Activated T-cell treated with anti-CD3 and anti-CD28 coated beads, Interleukin-2, amount 50 U/mL, for 72 hours (primary cell): ENCODE measurements around the gene ZNF420. TPM values are rescaled to one million over a fixed set of nuclear protein-coding genes. Genes with fewer than 3 reads are reported as not detected.
"Not testable (repeated sequence)": the region's sequence is repeated elsewhere in the genome, so short reads cannot be mapped to it uniquely, and the experiment has no call there.

ENCODE experiments used
- ATAC-seq, 2 donors: fragments of 150-1000 bp; cut with Tn5 transposase; replicated peaks in 1 of 2; 2 replicates each; pipeline ENCODE4 v1.10.0; 2021; ENCODE audit warnings: moderate library complexity in 2 of 2, mild to moderate bottlenecking in 1 of 2
- DNase-seq, 2 donors: peaks; one replicate each; pipeline ENCODE4 v3.0.0; 2021 to 2022; ENCODE audit warnings: mixed read lengths in 1 of 2
- H3K27ac Mint-ChIP-seq: one replicate; pipeline ENCODE4 v1.8.0; 2022; ENCODE audit warnings: mild to moderate bottlenecking, moderate library complexity, mixed read lengths
- H3K27me3 Mint-ChIP-seq: one replicate; pipeline ENCODE4 v1.8.0; 2022; ENCODE audit warnings: low read depth, mixed read lengths
- H3K36me3 Mint-ChIP-seq, 2 donors: one replicate each; pipeline ENCODE4 v1.8.0; 2022; ENCODE audit warnings: mixed read lengths in 2 of 2, mild to moderate bottlenecking in 1 of 2; ENCODE audit not compliant: insufficient read depth in 2 of 2
- H3K4me1 Mint-ChIP-seq: one replicate; pipeline ENCODE4 v1.8.0; 2022; ENCODE audit warnings: low read depth, mixed read lengths
- H3K4me3 Mint-ChIP-seq, 2 donors: one replicate each; pipeline ENCODE4 v1.8.0; 2022; ENCODE audit warnings: mild to moderate bottlenecking in 2 of 2, mixed read lengths in 2 of 2, moderate library complexity in 2 of 2
- H3K9me3 Mint-ChIP-seq, 2 donors: one replicate each; pipeline ENCODE4 v1.8.0; 2022; ENCODE audit warnings: mixed read lengths in 2 of 2
- total RNA-seq, 2 donors: library from RNA; stranded (reverse); gene quantifications; one replicate each; pipeline ENCODE4 v1.2.3, GENCODE V29; 2022

The ZNF420 gene
- total RNA-seq, 2 donors from 2014 or later: 10.6 to 12.3 TPM

DNA sequence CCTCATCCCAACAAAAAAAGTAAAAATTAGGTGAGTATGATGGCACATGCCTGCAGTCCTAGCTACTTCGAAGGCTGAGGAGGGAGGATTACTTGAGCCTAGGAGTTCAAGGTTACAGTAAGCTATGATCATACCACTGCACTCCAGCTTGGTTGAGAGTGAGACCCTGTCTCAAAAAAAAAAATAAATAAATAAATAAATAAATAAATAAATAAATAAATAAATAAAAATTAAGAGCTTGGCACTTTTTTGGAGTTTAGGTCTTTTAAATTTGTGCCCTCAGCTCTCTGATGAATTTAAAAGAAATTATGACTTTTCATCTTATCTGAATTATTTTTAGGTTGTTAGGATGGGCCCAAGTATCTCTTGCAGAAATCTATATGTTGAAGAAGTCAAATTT, 8.9 kb downstream of the ZNF420 start:
- Mint-ChIP-seq H3K4me1 (no peaks in the 10 kb centered on the region), H3K36me3 (peaks cover 33 to 77% of the 10 kb centered on the region in 2 donors), H3K27me3 (no peaks in the 10 kb centered on the region), H3K27ac (no peak overlapping the region), H3K9me3 (peaks cover 14 to 19% of the 10 kb centered on the region in 2 donors), H3K4me3 (no peak overlapping the region)
- ATAC-seq: no peak
- no peak for DNase-seq

DNA sequence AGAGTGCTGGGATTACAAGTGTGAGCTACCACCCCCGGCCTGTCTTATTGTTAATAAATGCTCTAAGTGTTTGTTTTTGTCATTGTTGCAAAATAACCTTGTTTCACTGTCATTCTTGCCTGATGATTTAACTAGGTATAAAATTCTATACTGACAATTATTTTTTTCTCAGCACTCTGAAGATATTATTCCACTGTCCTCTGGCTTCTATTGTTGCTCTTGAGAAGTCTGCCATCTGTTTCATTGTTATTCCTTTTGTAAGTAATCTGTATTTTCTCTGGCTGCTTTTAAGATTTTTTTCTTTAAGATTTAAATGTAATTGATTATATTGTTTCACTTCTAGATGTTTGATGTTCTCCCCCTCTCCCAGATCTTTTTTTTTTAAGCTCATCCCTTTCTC, 17.6 kb downstream of the ZNF420 start:
- H3K27me3 Mint-ChIP-seq: no peaks in the 10 kb centered on the region
- H3K9me3 Mint-ChIP-seq: peaks cover 15 to 22% of the 10 kb centered on the region in 2 donors
- ATAC-seq: no peak
- H3K4me1 Mint-ChIP-seq: no peaks in the 10 kb centered on the region
- H3K36me3 Mint-ChIP-seq: peaks cover 44 to 83% of the 10 kb centered on the region in 2 donors
- H3K4me3 Mint-ChIP-seq: no peak overlapping the region
- DNase-seq: no peak
- peak overlapping the region; percentile 38 for H3K27ac Mint-ChIP-seq

DNA sequence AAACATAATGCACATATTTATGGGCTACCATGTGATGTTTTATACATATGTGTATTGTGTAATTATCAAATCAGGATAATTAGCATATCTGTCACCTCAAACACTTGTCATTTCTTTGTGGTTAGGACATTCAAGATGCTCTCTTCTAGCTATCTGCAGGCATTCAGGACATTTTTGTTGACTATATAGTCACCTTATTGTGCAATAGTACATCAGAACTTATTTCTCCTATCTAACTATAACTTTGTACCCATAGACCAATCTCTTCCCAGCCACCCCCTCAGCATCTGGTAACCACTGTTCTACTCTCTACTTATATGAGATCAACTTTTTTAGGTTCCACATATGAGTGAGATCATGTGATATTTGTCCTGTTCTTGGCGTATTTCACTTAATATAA, 20.3 kb downstream of the ZNF420 start:
- no peak overlapping the region for H3K27ac Mint-ChIP-seq
- H3K9me3 Mint-ChIP-seq: peaks cover 22 to 32% of the 10 kb centered on the region in 2 donors
- no peaks in the 10 kb centered on the region for H3K4me1 Mint-ChIP-seq
- no peak overlapping the region for H3K4me3 Mint-ChIP-seq
- H3K36me3 Mint-ChIP-seq: peaks cover 52 to 77% of the 10 kb centered on the region in 2 donors
- no peaks in the 10 kb centered on the region for H3K27me3 Mint-ChIP-seq
- no peak for ATAC-seq
- DNase-seq: no peak

DNA sequence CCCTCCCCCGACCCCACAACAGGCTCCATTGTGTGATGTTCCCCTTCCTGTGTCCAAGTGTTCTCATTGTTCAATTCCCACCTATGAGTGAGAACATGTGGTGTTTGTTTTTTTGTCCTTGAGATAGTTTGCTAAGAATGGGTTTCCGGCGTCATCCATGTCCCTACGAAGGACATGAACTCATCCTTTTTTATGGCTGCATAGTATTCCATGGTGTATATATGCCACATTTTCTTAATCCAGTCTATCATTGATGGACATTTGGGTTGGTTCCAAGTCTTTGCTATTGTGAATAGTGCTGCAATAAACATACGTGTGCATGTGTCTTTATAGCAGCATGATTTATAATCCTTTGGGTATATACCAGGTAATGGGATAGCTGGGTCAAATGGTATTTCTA, 25.9 kb downstream of the ZNF420 start:
- not testable (repeated sequence) for H3K27ac Mint-ChIP-seq, H3K27me3 Mint-ChIP-seq
- peaks cover 20 to 26% of the 10 kb centered on the region in 2 donors for H3K9me3 Mint-ChIP-seq

DNA sequence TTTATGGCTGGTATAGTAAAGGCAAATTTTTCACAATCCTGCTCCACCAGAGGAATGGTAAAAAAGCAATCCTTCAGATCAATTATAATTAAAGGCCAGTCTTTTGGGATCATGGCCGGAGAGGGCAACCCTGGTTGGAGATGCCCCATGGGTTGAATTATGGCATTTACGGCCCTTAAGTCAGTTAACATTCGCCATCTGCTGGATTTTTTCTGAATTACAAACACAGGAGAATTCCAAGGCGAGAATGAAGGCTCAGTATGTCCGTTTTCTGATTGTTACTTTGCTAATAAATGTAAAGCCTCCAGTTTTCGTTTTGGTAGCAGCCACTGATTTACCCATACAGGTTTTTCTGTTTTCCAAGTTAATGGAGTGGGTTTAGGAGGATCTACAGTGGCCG, 33.5 kb downstream of the ZNF420 start:
- H3K27me3 Mint-ChIP-seq, H3K4me1 Mint-ChIP-seq, H3K4me3 Mint-ChIP-seq, DNase-seq, ATAC-seq, H3K27ac Mint-ChIP-seq: not testable (repeated sequence)
- peaks cover 25 to 32% of the 10 kb centered on the region in 2 donors for H3K9me3 Mint-ChIP-seq
- peaks cover 57 to 84% of the 10 kb centered on the region in 2 donors for H3K36me3 Mint-ChIP-seq

More for the DNA sequence above, 25.9 kb downstream of the ZNF420 start:
- ATAC-seq, H3K4me3 Mint-ChIP-seq, H3K4me1 Mint-ChIP-seq, DNase-seq: not testable (repeated sequence)
- H3K36me3 Mint-ChIP-seq: peaks cover 61 to 84% of the 10 kb centered on the region in 2 donors

DNA sequence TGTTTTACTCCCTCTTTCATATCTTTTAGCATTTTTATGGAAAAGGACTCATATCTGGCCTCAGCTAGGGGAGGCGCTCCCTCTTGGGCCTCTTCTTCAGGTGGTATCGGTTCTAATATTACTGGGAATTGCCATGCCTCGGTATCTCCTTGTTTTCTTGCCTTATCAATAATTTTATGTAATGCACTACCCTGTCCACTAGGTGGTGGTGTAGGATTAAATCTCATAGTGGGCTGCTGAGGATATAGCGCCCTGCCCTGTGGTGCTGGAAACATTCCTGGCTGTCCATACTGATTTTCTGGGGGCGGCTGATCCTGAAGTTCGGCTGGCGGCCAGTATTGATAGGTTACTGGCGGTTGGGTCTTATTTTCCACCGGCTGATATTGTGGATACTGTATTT, 35.8 kb downstream of the ZNF420 start:
- Mint-ChIP-seq H3K27me3 (no peaks in the 10 kb centered on the region), H3K27ac (no peak overlapping the region), H3K4me3 (no peak overlapping the region), H3K36me3 (peaks cover 51 to 74% of the 10 kb centered on the region in 2 donors), H3K9me3 (peaks cover 30 to 40% of the 10 kb centered on the region in 2 donors), H3K4me1 (no peaks in the 10 kb centered on the region)
- no peak for DNase-seq
- no peak for ATAC-seq

DNA sequence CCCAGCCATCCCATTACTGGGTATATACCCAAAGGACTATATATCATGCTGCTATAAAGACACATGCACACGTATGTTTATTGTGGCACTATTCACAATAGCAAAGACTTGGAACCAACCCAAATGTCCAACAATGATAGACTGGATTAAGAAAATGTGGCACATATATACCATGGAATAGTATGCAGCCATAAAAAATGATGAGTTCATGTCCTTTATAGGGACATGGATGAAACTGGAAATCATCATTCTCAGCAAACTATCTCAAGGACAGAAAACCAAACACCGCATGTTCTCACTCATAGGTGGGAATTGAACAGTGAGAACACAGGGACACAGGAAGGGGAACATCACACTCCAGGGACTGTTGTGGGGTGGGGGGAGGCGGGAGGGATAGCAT, 43.9 kb downstream of the ZNF420 start:
- H3K36me3 Mint-ChIP-seq: peaks cover 31 to 56% of the 10 kb centered on the region in 2 donors
- H3K9me3 Mint-ChIP-seq: peaks cover 26 to 38% of the 10 kb centered on the region in 2 donors
- DNase-seq: not testable (repeated sequence)

DNA sequence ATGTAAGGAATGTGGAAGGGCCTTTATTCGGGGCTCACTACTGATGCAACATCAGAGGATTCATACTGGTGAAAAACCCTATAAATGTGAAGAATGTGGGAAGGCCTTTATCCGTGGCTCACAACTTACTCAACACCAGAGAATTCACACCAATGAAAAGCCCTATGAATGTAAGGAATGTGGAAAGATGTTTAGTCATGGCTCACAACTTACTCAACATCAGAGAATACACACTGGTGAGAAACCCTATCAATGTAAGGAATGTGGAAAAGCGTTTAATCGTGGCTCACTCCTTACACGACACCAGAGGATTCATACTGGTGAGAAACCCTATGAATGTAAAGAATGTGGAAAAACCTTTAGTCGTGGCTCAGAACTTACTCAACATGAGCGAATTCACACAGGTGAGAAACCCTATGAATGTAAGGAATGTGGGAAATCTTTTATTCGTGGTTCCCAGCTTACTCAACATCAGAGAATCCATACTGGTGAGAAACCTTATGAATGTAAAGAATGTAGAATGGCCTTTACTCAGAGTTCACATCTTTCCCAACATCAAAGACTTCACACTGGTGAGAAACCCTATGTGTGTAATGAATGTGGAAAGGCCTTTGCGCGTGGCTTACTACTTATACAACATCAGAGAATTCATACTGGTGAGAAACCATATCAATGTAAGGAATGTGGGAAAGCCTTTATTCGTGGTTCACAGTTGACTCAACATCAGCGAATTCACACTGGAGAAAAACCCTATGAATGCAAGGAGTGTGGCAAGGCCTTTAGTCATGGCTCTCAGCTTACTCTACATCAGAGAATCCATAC, 50.0 kb downstream of the ZNF420 start:
- Mint-ChIP-seq H3K9me3 (peaks cover 25 to 42% of the 10 kb centered on the region in 2 donors), H3K4me1 (no peaks in the 10 kb centered on the region), H3K27me3 (no peaks in the 10 kb centered on the region), H3K27ac (no peak overlapping the region), H3K36me3 (peaks cover 50 to 83% of the 10 kb centered on the region in 2 donors), H3K4me3 (no peak overlapping the region)
- ATAC-seq (no peak), DNase-seq (no peak)

More for the DNA sequence above, 43.9 kb downstream of the ZNF420 start:
- not testable (repeated sequence) for H3K4me1 Mint-ChIP-seq, ATAC-seq, H3K27ac Mint-ChIP-seq, H3K27me3 Mint-ChIP-seq, H3K4me3 Mint-ChIP-seq

DNA sequence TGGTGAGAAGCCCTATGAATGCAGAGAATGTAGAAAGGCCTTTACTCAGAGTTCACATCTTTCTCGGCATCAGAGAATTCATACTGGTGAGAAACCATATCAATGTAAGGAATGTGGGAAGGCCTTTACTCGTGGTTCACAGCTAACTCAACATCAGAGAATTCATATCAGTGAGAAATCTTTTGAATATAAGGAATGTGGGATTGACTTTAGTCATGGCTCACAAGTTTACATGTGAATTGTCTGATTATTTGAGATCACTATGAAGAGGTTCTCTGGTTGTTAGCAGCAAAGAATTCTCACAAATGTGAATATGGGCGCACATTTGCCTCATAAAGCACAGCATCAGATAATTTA, 50.6 kb downstream of the ZNF420 start:
- Mint-ChIP-seq H3K9me3 (peaks cover 27 to 47% of the 10 kb centered on the region in 2 donors), H3K36me3 (peaks cover 55 to 81% of the 10 kb centered on the region in 2 donors), H3K27ac (no peak overlapping the region), H3K27me3 (no peaks in the 10 kb centered on the region), H3K4me3 (no peak overlapping the region), H3K4me1 (no peaks in the 10 kb centered on the region)
- ATAC-seq: no peak
- DNase-seq: no peak

DNA sequence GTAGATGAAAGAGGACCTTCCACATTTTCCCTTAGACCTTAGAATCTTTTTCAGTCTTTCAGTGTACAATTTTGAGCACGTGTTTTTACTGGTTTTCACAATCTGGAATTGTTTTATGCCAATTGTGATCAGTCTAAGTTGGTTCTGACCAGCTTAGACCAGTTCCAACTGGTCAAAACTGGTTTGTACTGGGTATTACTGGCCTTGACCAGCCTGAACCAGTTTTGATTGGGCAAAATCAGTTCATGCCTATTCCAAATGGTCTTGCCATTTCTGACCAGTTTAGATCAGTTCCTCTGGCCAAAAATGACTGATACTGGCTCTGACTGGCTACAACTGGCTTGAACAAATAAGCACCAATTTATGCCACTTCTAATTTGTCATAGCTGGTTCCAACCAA, 57.9 kb downstream of the ZNF420 start:
- no peak for ATAC-seq
- no peak for DNase-seq
- H3K4me1 Mint-ChIP-seq: no peaks in the 10 kb centered on the region
- no peak overlapping the region for H3K27ac Mint-ChIP-seq
- H3K27me3 Mint-ChIP-seq: no peaks in the 10 kb centered on the region
- peaks cover 42 to 53% of the 10 kb centered on the region in 2 donors for H3K36me3 Mint-ChIP-seq
- peaks cover 31 to 45% of the 10 kb centered on the region in 2 donors for H3K9me3 Mint-ChIP-seq
- no peak overlapping the region for H3K4me3 Mint-ChIP-seq

DNA sequence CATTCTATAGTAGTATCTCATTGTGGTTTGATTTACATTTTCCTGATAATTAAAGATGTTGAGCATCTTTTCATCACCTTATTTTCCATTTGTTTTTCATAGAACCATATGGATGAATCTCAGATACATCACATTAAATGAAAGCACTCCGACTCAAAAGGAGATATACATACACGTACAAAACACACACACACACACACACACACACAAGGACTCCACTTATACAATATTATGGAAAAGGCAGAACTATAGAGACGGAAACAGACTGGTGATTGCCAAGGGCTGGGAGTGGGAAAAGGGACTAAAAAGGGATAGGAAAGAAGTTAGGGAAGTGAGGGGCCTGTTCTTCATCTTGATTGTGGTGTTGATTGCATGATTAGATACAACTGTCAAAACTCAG, 70.0 kb downstream of the ZNF420 start:
- no peaks in the 10 kb centered on the region for H3K27me3 Mint-ChIP-seq
- DNase-seq (no peak), ATAC-seq (no peak)
- no peak overlapping the region for H3K27ac Mint-ChIP-seq
- H3K4me3 Mint-ChIP-seq: no peak overlapping the region
- H3K9me3 Mint-ChIP-seq: peaks cover 19 to 40% of the 10 kb centered on the region in 2 donors
- H3K36me3 Mint-ChIP-seq: peaks cover 35 to 48% of the 10 kb centered on the region in 2 donors
- H3K4me1 Mint-ChIP-seq: no peaks in the 10 kb centered on the region

DNA sequence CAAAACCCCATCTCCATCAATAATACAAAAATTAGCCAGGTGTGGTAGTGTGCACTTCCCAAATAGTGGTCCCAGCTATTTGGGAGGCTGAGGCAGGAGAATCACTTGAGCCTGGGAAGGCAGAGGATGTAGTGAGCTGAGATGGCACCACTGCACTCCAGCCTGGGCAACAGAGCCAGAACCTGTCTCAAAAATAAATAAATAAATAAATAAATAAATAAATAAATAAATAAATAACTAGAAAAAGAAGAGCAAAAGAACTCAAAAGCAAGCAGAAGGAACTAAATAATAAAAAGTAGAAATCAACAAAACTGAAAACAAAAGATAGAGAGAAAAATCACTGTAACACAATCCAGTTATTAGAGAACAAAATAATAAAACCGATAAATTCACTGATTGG, 81.9 kb downstream of the ZNF420 start:
- no peaks in the 10 kb centered on the region for H3K27me3 Mint-ChIP-seq
- no peak overlapping the region for H3K4me3 Mint-ChIP-seq
- no peaks in the 10 kb centered on the region for H3K4me1 Mint-ChIP-seq
- DNase-seq: no peak
- H3K27ac Mint-ChIP-seq: no peak overlapping the region
- ATAC-seq: no peak
- H3K9me3 Mint-ChIP-seq: peaks cover 16 to 32% of the 10 kb centered on the region in 2 donors
- H3K36me3 Mint-ChIP-seq: peaks cover 42 to 85% of the 10 kb centered on the region in 2 donors

DNA sequence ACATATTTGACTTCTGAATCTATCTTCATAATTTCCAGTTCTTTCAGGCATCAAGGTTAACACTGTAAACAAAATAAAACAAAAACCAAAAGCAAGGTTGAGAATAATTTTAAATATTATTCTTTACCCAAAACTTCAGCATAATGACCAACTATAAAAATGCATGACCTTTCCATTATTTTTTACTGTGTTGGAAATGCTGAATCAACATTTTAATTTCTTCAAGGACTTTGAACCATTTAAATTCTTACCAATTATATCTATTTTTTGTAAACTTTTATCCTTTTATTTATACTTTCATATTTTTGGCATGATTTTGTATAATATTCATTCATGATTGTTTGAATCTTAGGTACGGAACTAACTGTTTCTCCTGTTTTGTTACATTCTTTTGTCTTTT, 87.4 kb downstream of the ZNF420 start:
- H3K4me3 Mint-ChIP-seq: no peak overlapping the region
- H3K9me3 Mint-ChIP-seq: peaks cover 17 to 28% of the 10 kb centered on the region in 2 donors
- no peak overlapping the region for H3K27ac Mint-ChIP-seq
- no peaks in the 10 kb centered on the region for H3K27me3 Mint-ChIP-seq
- ATAC-seq (no peak), DNase-seq (no peak)
- no peaks in the 10 kb centered on the region for H3K4me1 Mint-ChIP-seq
- peaks cover 41 to 80% of the 10 kb centered on the region in 2 donors for H3K36me3 Mint-ChIP-seq
